Duodenal mucosa (tissue), 2 donors: Measurements from ENCODE around the gene MAP7D1.

Experiments
- H3K27ac ChIP-seq: one replicate; pipeline ENCODE4 v1.7.0; 2013; ENCODE audit warnings: low read depth, low read length
- H3K27me3 ChIP-seq, 2 donors: one replicate each; pipeline ENCODE4 v1.7.0; 2013; ENCODE audit warnings: low read length in 2 of 2, control low read depth in 1 of 2; ENCODE audit not compliant: insufficient read depth in 2 of 2, control insufficient read depth in 1 of 2
- H3K36me3 ChIP-seq, 2 donors: one replicate each; pipeline ENCODE4 v1.7.0; 2013; ENCODE audit warnings: low read length in 2 of 2, control low read depth in 1 of 2; ENCODE audit not compliant: insufficient read depth in 2 of 2, control insufficient read depth in 1 of 2
- H3K4me1 ChIP-seq, 2 donors: one replicate each; pipeline ENCODE4 v1.7.0; 2013; ENCODE audit warnings: low read length in 2 of 2, control low read depth in 1 of 2; ENCODE audit not compliant: insufficient read depth in 2 of 2, control insufficient read depth in 1 of 2
- H3K4me3 ChIP-seq, 2 donors: one replicate each; pipeline ENCODE4 v1.7.0; 2013; ENCODE audit warnings: low read length in 2 of 2, low read depth in 1 of 2
- H3K9ac ChIP-seq, 2 donors: one replicate each; pipeline ENCODE4 v1.7.0; 2013; ENCODE audit warnings: low read length in 2 of 2, low read depth in 1 of 2
- H3K9me3 ChIP-seq, 2 donors: one replicate each; pipeline ENCODE4 v1.7.0; 2013; ENCODE audit warnings: low read length in 2 of 2, control low read depth in 1 of 2; ENCODE audit not compliant: control insufficient read depth in 1 of 2

Gene MAP7D1

DNA sequence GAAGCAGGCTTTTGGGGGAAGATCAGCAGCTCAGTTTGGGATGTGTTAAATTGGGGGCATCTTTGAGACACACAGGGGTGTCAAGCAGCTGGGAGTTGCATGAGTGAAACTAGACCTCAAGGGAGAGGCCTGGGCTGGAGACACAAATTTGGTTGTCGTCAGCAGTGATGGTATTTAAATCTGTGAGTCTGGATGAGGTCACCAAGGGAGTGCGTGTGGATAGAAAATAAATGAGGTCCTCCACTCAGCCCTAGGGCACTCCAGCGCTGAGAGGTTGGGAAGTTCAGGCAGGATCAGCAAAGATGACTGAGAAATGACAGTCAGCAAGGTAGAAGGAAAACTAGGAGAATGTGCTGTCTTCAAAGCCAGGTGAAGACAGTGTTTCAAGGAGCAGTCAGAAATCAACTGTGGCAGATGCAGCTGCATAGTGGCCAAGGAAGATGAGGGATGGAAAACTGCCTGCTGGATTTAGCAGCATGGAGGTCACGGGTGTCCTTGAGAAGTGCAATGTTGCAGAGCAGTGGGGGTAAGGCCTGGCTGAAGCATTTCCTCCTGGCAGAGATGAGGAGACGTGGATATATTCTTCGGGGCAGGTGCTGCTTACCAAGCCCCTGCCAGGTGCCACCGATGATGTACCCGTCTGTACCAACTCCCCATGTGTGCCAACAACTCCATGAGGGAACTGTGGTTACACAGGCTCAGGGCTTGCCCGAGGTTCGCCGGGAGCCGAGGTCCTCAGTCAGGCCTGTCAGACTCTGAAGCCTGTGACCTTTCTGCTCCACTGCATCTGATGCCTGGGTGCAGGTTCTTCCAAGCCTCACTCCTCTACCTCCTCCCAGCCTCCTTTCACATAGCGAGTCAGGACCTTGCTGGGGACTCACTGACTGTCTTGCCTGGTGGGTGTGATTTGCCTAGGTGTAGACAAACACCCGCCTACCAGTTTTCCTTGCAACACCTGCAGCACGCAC is 11.3 kb downstream of the MAP7D1 start:
- H3K4me3 ChIP-seq, result no peak overlapping the region
- peaks cover 8 to 29% of the 10 kb centered on the region in 2 donors for H3K36me3 ChIP-seq
- no peaks in the 10 kb centered on the region for H3K27me3 ChIP-seq
- peaks cover 8 to 12% of the 10 kb centered on the region in 2 donors for H3K4me1 ChIP-seq
- no peak overlapping the region for H3K9ac ChIP-seq
- no peak overlapping the region for H3K27ac ChIP-seq
- no peaks in the 10 kb centered on the region for H3K9me3 ChIP-seq

DNA sequence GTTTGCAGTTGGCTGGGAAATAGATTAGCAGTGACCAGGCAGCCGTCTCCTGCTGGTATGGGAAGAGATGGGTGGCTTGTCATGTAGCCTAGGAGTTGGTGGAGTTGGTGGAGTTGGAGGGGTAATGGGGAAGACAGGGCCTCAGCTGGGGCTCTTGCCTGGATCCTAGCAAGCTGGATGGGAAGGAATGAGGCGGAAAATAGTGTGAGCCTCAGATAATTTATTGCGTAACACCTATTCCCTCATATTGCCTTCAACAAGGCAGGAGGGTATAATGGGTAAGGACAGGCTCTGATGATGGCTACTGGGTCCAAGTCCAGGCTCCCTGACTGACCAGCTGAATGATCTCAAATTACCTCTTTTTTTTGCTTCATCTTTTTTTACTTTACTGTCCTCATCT is 12.6 kb downstream of the MAP7D1 start:
- H3K9ac ChIP-seq, result no peak overlapping the region
- no peak overlapping the region for H3K4me3 ChIP-seq
- H3K27ac ChIP-seq, result no peak overlapping the region
- H3K27me3 ChIP-seq, result no peaks in the 10 kb centered on the region
- H3K9me3 ChIP-seq, result no peaks in the 10 kb centered on the region
- peaks cover 0 to 5% of the 10 kb centered on the region in 2 donors for H3K4me1 ChIP-seq
- peaks cover 20 to 42% of the 10 kb centered on the region in 2 donors for H3K36me3 ChIP-seq

DNA sequence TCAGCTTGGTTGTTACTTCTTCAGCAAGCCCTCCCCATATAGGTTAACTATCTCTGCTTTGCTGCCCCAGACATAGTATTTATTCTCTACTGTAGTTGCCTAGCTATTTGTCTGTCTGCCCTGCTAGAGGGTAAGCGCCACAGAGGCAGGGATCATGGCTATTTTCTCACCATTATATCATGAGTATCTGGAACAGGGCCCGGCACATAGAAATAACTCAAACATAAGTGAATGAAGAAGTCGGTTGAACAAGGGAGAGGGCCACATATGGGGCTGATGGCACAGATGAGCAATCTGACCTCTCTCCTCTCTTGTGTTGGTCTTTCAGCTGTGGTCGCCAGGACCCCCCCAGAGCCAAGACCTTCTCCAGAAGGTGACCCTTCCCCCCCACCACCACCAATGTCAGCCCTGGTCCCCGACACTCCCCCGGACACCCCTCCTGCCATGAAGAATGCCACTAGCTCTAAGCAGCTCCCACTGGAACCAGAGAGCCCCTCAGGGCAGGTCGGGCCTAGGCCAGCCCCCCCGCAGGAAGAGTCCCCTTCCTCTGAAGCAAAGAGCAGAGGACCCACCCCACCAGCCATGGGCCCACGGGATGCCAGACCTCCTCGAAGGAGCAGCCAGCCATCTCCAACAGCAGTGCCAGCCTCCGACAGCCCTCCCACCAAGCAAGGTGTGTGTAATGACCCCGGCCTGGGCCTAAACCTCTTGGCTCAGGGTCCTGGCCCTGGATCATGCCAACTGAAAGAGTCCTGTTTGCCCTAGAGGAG is 14.9 kb downstream of the MAP7D1 start:
- H3K27ac ChIP-seq, result no peak overlapping the region
- H3K9ac ChIP-seq, result no peak overlapping the region
- no peaks in the 10 kb centered on the region for H3K9me3 ChIP-seq
- H3K27me3 ChIP-seq, result no peaks in the 10 kb centered on the region
- H3K36me3 ChIP-seq, result peaks cover 31 to 61% of the 10 kb centered on the region in 2 donors
- H3K4me1 ChIP-seq, result peaks cover 0 to 15% of the 10 kb centered on the region in 2 donors
- H3K4me3 ChIP-seq, result no peak overlapping the region

DNA sequence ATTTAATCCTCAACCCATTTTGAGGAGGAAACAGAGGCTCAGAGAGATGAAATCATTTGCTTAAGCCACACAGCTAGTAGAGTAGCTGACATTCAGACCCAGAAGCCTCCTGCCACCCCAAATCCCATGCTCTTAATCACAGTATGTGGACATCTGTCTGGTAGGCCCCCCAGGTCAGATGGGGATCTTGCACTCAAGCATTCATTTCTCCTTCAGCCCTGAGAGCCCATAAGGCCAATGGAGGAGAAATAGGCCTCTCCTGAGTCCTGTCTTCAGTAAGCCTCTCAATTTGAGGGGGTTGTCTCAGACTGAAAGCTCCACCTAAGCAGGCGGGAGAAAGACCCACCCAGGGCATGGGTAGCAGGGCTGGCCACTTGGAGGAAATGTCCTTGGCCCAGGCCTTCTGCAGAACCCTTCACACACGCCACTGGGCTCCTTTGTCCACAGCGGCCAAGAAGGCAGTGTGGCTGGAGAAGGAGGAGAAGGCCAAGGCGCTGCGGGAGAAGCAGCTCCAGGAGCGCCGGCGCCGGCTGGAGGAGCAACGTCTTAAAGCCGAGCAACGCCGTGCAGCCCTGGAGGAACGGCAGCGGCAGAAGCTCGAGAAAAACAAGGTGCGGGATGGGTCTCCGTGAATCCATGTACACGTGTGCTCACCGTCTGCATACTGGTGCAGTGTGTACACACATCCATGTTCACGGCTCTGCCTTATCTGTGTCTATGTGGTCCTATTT is 16.2 kb downstream of the MAP7D1 start:
- Histone ChIP-seq H3K4me1 (peaks cover 0 to 14% of the 10 kb centered on the region in 2 donors), H3K27me3 (no peaks in the 10 kb centered on the region), H3K4me3 (no peak overlapping the region), H3K9ac (no peak overlapping the region), H3K36me3 (peaks cover 35 to 67% of the 10 kb centered on the region in 2 donors), H3K27ac (no peak overlapping the region), H3K9me3 (no peaks in the 10 kb centered on the region)

DNA sequence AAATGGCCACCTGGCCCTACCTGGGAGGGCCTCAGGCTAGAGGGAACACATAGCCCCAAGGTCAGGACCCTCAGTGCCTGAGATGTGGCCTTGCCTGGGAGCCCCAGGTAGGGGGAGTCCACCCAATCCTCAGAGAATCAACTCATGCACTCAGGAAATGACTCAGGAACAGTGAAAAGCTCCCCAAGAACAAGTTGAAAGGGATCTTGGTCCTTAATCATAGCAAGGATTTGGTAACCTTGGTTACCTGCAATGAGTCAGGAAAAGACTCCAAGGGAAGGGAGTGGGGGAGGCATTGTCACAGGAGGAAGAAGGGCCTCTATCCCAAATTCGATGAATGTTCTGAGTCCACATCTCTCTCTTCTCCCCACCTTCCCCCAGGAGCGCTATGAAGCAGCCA is 17.0 kb downstream of the MAP7D1 start:
- H3K4me3 ChIP-seq, result no peak overlapping the region
- no peaks in the 10 kb centered on the region for H3K9me3 ChIP-seq
- peaks cover 0 to 10% of the 10 kb centered on the region in 2 donors for H3K4me1 ChIP-seq
- H3K9ac ChIP-seq, result no peak overlapping the region
- peaks cover 42 to 63% of the 10 kb centered on the region in 2 donors for H3K36me3 ChIP-seq
- no peak overlapping the region for H3K27ac ChIP-seq
- no peaks in the 10 kb centered on the region for H3K27me3 ChIP-seq

DNA sequence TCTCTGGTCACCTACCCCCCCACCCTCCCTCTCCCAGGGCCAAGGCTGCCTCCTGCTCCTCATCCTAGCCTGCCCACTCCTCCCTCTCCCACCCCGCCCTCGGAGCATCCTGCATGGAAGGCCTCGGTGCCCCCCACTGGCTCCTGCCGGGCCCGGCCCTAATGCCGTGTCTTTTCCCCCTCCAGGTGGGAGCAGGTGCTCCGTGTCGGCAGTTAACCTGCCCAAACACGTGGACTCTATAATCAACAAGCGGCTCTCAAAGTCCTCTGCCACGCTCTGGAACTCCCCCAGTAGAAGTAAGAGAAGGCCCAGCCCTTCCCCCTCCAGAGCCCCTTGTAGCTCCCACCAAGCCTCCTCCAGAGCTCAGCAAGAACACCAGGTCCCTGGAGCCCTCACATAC is 18.8 kb downstream of the MAP7D1 start:
- peak overlapping the region; percentile 46 for H3K27ac ChIP-seq
- H3K36me3 ChIP-seq, result peaks cover 44 to 70% of the 10 kb centered on the region in 2 donors
- no peak overlapping the region for H3K9ac ChIP-seq

DNA sequence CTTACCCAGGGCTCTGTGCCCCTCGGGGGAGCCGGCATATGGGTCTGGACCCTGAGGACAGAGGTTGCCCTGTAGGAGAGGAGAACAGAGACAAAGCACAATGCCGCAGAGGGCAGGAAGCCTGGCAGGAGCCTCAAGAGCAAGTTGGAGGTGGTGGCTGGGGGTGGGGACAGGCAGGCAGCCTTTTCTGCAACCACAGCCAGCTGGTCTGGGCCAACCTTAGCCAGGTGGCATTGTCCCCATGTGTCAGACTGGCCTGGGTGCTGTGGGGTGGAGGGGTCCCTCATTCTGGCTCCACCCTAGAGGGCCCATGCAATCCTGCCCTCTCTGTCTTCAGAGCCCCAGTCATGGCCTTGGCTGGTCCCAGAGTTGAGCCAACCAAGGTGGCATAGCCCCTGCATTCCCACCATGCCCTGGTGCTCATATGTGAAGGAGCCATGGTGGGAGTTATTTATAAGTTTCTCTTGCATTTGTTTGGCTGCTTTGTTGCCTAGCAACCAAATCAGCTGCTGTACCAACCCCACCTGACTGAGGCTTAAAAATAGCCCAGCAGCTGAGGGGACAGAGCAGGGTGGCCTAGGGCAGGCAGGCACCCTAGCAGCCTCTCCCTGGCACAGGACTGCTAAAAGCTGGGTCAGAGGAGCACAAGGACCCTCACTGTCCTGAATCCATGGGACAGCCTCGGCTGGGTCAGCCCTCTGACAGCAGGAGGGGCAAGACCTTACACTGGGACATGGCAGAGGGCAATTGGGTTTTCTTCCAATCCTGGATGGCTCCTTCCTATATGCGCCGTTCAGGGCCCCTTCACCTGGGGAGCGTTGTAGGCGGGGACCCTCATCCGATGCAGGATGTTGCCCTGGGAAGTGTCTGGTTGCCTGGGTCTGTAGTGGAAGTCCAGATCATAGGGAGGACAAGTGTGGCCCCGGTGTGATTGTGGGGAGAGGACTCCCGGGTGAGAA is 19.5 kb downstream of the MAP7D1 start:
- H3K4me3 ChIP-seq, result no peak overlapping the region
- H3K27me3 ChIP-seq, result no peaks in the 10 kb centered on the region
- peaks cover 47 to 77% of the 10 kb centered on the region in 2 donors for H3K36me3 ChIP-seq
- H3K9ac ChIP-seq, result peak overlapping the region in 1 of 2 donors; percentile 32
- H3K9me3 ChIP-seq, result no peaks in the 10 kb centered on the region
- peaks cover 9 to 16% of the 10 kb centered on the region in 2 donors for H3K4me1 ChIP-seq
- peak overlapping the region; percentile 46 for H3K27ac ChIP-seq

More for the DNA sequence above, 18.8 kb downstream of the MAP7D1 start:
- no peaks in the 10 kb centered on the region for H3K9me3 ChIP-seq
- H3K4me3 ChIP-seq, result no peak overlapping the region
- H3K27me3 ChIP-seq, result no peaks in the 10 kb centered on the region
- peaks cover 6 to 16% of the 10 kb centered on the region in 2 donors for H3K4me1 ChIP-seq

DNA sequence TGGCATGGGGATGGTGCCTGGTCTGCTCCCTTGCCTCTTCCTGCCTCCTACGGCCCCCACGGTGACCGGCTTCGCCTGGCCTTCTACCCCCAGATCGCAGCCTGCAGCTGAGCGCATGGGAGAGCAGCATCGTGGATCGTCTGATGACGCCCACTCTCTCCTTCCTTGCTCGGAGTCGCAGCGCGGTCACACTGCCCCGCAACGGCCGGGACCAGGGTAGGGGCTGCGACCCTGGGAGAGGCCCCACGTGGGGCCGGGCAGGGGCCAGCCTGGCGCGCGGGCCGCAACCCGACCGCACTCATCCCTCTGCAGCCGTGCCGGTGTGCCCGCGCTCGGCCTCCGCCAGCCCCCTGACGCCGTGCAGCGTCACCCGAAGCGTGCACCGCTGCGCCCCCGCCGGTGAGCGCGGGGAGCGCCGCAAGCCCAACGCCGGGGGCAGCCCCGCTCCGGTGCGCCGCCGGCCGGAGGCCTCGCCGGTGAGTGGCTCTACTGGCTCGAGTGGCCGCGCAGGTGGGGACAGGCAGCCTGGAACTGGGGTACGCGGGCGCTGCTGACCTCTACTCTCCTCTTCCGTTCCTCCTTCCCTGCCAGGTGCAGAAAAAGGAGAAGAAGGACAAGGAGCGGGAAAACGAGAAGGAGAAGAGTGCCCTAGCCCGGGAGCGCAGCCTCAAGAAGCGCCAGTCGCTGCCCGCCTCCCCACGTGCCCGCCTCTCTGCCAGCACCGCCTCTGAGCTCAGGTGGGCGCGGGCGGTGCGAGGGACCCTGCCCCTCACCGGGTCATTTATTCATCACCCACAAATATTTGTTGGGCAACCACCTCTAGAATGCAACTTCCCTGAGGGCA is 20.4 kb downstream of the MAP7D1 start:
- Histone ChIP-seq H3K4me1 (peaks cover 9 to 16% of the 10 kb centered on the region in 2 donors), H3K27ac (no peak overlapping the region), H3K9ac (no peak overlapping the region), H3K9me3 (no peaks in the 10 kb centered on the region), H3K27me3 (no peaks in the 10 kb centered on the region), H3K36me3 (peaks cover 50 to 77% of the 10 kb centered on the region in 2 donors), H3K4me3 (no peak overlapping the region)
